RWPE2 (cell line): ENCODE data around the gene TMED10.

Experiments
- ATAC-seq: fragments of 200-7000 bp; cut with Tn5 transposase; 3 replicates; pipeline ENCODE4 v1.9.1; 2021; ENCODE audit warnings: low read depth
- DNase-seq: peaks from one replicate; pipeline ENCODE4 v3.0.0-alpha.2; 2020; ENCODE audit warnings: low spot score
- H3K27ac ChIP-seq: fragments of 450-650 bp; 2 replicates; pipeline ENCODE4 v1.5.1; 2017; ENCODE audit warnings: mild to moderate bottlenecking; ENCODE audit not compliant: poor library complexity, severe bottlenecking
- H3K27me3 ChIP-seq: fragments of 250-450 bp; sonication (Bioruptor Pico); 2 replicates; pipeline ENCODE4 v1.5.1; 2021; ENCODE audit warnings: mild to moderate bottlenecking, moderate library complexity; ENCODE audit not compliant: insufficient read depth, poor library complexity, severe bottlenecking
- H3K36me3 ChIP-seq: fragments of 250-450 bp; sonication (Bioruptor Pico); 2 replicates; pipeline ENCODE4 v1.5.1; 2020; ENCODE audit warnings: low read depth, mild to moderate bottlenecking, moderate library complexity
- H3K4me1 ChIP-seq: fragments of 250-450 bp; sonication (Bioruptor Pico); 2 replicates; pipeline ENCODE4 v1.5.1; 2021; ENCODE audit warnings: mild to moderate bottlenecking, moderate library complexity; ENCODE audit not compliant: insufficient read depth, poor library complexity, severe bottlenecking
- H3K4me3 ChIP-seq: fragments of 250-450 bp; sonication (Bioruptor Pico); 2 replicates; pipeline ENCODE4 v1.5.1; 2021; ENCODE audit warnings: mild to moderate bottlenecking, moderate library complexity; ENCODE audit not compliant: severe bottlenecking
- H3K9me3 ChIP-seq: fragments of 250-450 bp; sonication (Bioruptor Pico); 2 replicates; pipeline ENCODE4 v1.5.1; 2021; ENCODE audit warnings: mild to moderate bottlenecking, moderate library complexity; ENCODE audit not compliant: severe bottlenecking
- TF ChIP-seq, protein P1 (sequence below): fragments of 450-650 bp; IDR thresholded peaks from one replicate; pipeline ENCODE4 v1.5.1; 2017; ENCODE audit warnings: mild to moderate bottlenecking, moderate library complexity; ENCODE audit not compliant: poor library complexity, severe bottlenecking

Gene TMED10

DNA sequence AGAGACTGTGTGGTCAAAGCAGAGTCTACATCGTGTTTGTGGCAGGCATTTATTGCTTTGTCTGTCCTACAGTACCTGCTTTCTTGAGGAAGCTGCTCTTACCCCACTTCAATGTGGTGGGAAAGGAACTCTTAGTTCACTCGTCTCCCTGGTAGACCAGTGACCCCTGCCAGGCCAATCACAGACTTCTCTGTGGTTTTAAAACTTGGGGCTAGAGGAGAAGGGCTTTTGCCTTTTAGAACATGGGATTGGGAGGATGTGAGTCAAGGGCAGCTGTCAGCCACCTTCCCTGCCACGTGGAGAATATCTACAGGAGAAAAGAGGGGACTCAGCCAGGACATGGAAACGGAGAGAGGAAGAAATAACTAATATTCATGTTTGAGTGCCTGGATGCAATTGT, 36.8 kb upstream of the TMED10 start:
- TF ChIP-seq, protein P1, sequence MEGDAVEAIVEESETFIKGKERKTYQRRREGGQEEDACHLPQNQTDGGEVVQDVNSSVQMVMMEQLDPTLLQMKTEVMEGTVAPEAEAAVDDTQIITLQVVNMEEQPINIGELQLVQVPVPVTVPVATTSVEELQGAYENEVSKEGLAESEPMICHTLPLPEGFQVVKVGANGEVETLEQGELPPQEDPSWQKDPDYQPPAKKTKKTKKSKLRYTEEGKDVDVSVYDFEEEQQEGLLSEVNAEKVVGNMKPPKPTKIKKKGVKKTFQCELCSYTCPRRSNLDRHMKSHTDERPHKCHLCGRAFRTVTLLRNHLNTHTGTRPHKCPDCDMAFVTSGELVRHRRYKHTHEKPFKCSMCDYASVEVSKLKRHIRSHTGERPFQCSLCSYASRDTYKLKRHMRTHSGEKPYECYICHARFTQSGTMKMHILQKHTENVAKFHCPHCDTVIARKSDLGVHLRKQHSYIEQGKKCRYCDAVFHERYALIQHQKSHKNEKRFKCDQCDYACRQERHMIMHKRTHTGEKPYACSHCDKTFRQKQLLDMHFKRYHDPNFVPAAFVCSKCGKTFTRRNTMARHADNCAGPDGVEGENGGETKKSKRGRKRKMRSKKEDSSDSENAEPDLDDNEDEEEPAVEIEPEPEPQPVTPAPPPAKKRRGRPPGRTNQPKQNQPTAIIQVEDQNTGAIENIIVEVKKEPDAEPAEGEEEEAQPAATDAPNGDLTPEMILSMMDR, result no peak
- no peaks in the 10 kb centered on the region for H3K36me3 ChIP-seq
- H3K4me1 ChIP-seq, result no peaks in the 10 kb centered on the region
- no peak for DNase-seq
- H3K9me3 ChIP-seq, result no peaks in the 10 kb centered on the region
- H3K4me3 ChIP-seq, result no peak overlapping the region
- ATAC-seq, result no peak
- H3K27ac ChIP-seq, result no peak overlapping the region
- no peaks in the 10 kb centered on the region for H3K27me3 ChIP-seq

DNA sequence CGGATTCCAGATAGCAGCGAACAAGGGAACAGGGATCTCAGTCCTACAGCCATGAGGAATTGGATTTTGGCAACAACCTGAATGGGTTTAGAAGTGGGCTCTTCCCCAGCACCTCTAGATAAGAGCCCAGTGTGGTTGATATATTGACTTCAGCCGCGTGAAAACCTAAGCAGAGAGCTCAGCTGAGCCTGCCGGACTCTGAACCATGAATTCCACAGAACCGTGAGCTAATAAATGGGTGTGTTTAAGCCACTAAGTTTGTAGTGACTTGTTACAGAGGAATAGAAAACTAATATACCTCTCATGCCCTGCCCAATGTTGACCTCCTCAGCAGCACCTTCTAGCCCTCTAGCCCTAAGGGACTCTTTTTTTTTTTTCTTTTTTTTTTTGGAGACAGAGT, 32.4 kb upstream of the TMED10 start:
- TF ChIP-seq, protein P1, result no peak
- DNase-seq (no peak), ATAC-seq (no peak)
- Histone ChIP-seq H3K4me1 (peaks cover 15% of the 10 kb centered on the region), H3K9me3 (no peaks in the 10 kb centered on the region), H3K4me3 (no peak overlapping the region), H3K27me3 (no peaks in the 10 kb centered on the region), H3K36me3 (no peaks in the 10 kb centered on the region), H3K27ac (no peak overlapping the region)

DNA sequence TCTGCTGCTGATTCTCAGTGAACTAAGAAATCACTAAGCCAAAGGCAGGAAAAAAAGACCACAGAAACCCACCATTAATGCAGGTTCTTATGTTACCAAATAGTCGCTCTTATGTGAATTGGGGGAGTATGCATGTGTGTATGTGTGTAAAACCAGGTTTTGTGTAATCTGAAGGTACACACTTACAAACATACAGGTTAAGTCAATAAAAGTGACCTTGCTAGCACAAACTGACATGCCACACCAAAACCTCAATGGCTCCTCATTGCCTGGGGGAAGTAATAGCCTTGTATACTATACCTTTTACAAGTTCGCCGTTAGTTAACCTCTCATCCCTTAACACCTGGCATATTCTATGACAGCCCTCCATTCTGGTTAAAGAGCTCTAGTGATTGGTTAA, 29.8 kb upstream of the TMED10 start:
- no peak for DNase-seq
- ATAC-seq, result no peak
- peaks cover 17% of the 10 kb centered on the region for H3K4me1 ChIP-seq
- H3K4me3 ChIP-seq, result no peak overlapping the region
- TF ChIP-seq, protein P1, result no peak
- no peaks in the 10 kb centered on the region for H3K9me3 ChIP-seq
- H3K36me3 ChIP-seq, result no peaks in the 10 kb centered on the region
- peak overlapping the region; percentile 43 for H3K27ac ChIP-seq
- H3K27me3 ChIP-seq, result no peaks in the 10 kb centered on the region

DNA sequence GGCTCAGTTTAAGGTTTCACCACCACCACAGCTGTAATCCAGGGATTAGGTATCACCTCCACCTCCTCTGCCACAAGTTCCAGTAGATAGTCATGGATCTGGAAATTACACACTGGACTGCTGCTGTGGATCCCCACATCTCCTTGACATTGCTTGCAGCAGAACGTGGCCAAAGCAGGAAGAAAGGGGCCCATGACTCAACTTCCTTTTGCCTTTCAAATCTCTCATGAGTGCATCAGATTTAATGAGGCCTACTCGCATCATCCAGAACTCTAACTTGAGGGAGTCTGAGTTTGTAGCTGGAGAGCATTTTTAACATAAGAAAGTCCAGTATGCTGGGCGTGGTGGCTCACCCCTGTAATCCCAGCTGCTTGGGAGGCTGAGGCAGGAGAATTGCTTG, 29.2 kb upstream of the TMED10 start:
- H3K4me3 ChIP-seq, result no peak overlapping the region
- no peak for DNase-seq
- H3K9me3 ChIP-seq, result no peaks in the 10 kb centered on the region
- peak; percentile 74 for ATAC-seq
- no peaks in the 10 kb centered on the region for H3K36me3 ChIP-seq
- peaks cover 22% of the 10 kb centered on the region for H3K4me1 ChIP-seq
- no peaks in the 10 kb centered on the region for H3K27me3 ChIP-seq
- H3K27ac ChIP-seq, result peak overlapping the region; percentile 43
- TF ChIP-seq, protein P1, result no peak

DNA sequence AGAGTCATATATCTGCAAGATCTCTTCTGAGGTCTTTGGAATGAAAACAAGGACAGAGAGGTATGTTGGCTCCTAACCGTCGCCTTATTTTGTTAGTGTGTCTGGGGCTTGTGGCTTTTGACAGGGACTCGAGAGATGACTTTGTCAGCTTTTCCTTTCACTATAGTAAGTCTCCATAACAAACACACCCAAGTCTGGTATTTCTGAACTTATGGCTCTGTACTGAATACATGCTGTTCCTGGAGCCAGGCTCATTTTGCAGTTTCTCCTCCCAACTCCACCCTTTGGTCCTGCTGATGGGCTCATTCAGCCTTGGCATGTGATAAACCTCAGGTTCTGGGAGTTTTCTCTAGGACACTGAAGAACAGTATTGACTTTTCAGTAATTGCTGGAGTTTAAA, 27.7 kb upstream of the TMED10 start:
- Histone ChIP-seq H3K27me3 (no peaks in the 10 kb centered on the region), H3K9me3 (no peaks in the 10 kb centered on the region), H3K4me1 (peaks cover 35% of the 10 kb centered on the region), H3K36me3 (no peaks in the 10 kb centered on the region), H3K27ac (peak overlapping the region; percentile 43), H3K4me3 (no peak overlapping the region)
- TF ChIP-seq, protein P1, result no peak
- DNase-seq, result no peak
- peak; percentile 48; the same call in 2 of the 3 replicates for ATAC-seq
